ENCODE results near the gene NFIB.

- no peak for TF ChIP-seq CTCF (conservative IDR thresholded peaks at IDR 0.05; ENCODE audit: low read length)
- no peak for TF ChIP-seq EZH2phosphoT487 (IDR thresholded peaks at IDR 0.05; ENCODE audit: borderline replicate concordance)
These were observed 241.1 kb downstream of the NFIB start for GRCh38 chr9:14072850-14073249.
